Measurements from ENCODE around the gene MAOB. TPM values are rescaled to one million over a fixed set of nuclear protein-coding genes. Genes with fewer than 3 reads are reported as not detected.
A peak's percentile ranks its signal among the peaks of the same experiment; 100 is the strongest.

The MAOB gene
- total RNA-seq, 1 donor from 2014 or later, result 18.9 TPM

- intact Hi-C loops (cut with DNase I), result no loop called here
- no peak for DNase-seq (ENCODE audit: low spot score)
- ATAC-seq, result no peak
These were observed 16.5 kb downstream of the MAOB start for GRCh38 chrX:43865791-43866190.

GRCh38 chrX:43862434-43862833, 19.8 kb downstream of the MAOB start:
- intact Hi-C loops (cut with DNase I), result no loop called here
- ATAC-seq, result no peak
- no peak for DNase-seq (ENCODE audit: low spot score)

GRCh38 chrX:43861750-43862149, 20.5 kb downstream of the MAOB start:
- DNase-seq (ENCODE audit: low spot score) (no peak), ATAC-seq (no peak)
- intact Hi-C loops (cut with DNase I), result no loop called here

- DNase-seq (ENCODE audit: low spot score), result no peak
- ATAC-seq, result peak; percentile 62
- intact Hi-C loops (cut with DNase I), result no loop called here
These were observed 21.4 kb downstream of the MAOB start for GRCh38 chrX:43860646-43861370.

DNA sequence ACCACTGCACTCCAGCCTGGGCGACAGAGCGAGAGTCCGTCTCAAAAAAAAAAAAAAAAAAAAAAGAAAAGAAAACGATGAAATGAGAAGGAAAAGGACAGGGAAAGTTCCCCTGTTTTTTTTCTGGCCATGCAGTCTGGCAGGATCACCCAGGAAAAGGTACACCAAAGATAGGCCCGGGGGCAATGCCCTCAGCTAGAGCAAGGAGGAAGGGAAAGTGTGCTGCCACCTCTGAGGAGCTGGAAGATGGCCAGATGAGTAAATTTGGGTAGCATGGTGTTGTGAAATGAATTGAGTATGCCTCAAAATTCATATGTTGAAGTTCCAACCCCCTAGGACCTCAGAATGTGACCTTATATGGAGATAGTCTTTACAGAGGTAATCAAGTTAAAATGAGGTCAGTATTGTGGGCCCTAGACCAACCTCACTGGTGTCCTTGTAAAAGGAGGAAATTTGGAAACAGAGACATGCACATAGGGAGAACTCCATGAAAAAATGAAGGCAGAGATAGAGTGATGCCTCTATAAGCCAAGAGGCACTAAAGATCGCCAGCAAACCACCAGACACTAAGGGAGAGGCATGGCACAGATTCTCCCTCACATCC, 28.9 kb downstream of the MAOB start:
- no peak for DNase-seq (ENCODE audit: low spot score)
- ATAC-seq, result no peak
- intact Hi-C loops (cut with DNase I), result no loop called here

- ATAC-seq (no peak), DNase-seq (ENCODE audit: low spot score) (no peak)
- intact Hi-C loops (cut with DNase I), result no loop called here
These were observed 31.6 kb downstream of the MAOB start for GRCh38 chrX:43850629-43851028.

DNA sequence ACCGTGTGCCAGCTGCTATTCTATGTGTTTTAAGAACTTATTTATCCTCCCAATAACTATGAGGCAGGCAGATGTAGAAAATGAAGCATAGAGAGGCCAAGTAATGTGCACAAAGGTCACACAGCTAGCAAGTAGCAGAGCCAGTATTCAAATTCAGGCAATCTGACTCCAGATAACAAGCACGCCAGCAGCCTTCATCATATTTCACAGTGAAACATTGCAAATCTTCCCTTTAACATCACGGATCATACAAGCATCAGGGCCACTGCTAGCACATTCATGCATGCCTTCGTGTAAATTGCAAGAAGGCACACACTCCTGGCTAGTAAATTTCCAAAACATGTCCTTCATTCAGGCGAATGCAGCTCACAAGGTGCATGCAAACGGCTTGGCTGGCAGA, 33.1 kb downstream of the MAOB start:
- no peak for DNase-seq (ENCODE audit: low spot score)
- no peak for ATAC-seq
- intact Hi-C loops (cut with DNase I), result no loop called here

DNA sequence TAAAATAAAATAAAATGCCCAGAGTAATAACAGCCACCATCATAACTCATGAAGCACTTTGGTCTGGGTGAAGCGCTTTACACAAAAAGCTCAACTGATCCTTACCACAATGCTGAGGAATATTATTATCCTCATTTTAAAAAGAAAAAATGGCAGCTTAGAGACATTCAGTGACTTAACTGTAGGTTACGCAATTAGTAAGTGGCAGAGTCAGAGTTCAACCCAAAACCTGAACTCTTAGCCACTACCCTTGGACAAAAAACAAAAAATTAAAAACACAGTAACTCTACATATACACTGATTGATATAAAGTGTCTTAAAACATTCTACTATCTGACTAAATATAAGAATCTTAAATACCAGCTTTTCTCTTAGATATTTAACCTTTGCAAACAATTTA, 34.9 kb downstream of the MAOB start:
- DNase-seq (ENCODE audit: low spot score), result no peak
- no peak for ATAC-seq
- intact Hi-C loops (cut with DNase I), result no loop called here

DNA sequence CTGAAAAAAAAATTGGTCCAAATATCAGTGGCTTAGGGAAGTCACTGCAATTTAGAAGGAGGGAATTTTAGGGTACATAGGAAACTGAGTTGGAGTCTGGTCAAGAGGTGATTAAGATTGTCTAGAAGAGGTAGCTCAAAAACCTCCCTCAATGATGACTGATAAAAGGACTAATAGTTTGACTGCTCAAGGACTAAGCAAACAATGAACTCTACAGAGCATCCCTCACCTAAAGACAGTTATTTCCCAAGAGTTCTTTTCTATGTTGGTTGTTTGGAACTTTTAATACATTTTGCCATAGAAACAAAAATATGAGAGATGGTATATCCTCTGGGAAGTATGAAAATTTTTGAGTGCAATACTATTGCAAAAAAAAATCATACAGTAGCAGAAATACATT, 35.7 kb downstream of the MAOB start:
- no peak for DNase-seq (ENCODE audit: low spot score)
- intact Hi-C loops (cut with DNase I), result no loop called here
- ATAC-seq, result no peak

GRCh38 chrX:43845776-43846175, 36.5 kb downstream of the MAOB start:
- intact Hi-C loops (cut with DNase I), result no loop called here

GRCh38 chrX:43840265-43840664, 42.0 kb downstream of the MAOB start:
- ATAC-seq, result no peak
- DNase-seq (ENCODE audit: low spot score), result no peak
- intact Hi-C loops (cut with DNase I), result no loop called here

More at GRCh38 chrX:43845776-43846175, 36.5 kb downstream of the MAOB start:
- no peak for DNase-seq (ENCODE audit: low spot score)
- no peak for ATAC-seq

- DNase-seq (ENCODE audit: low spot score) (no peak), ATAC-seq (no peak)
- intact Hi-C loops (cut with DNase I), result loop anchor here (10.0 kb wide), 1 partner anchor 108 kb away; no protein-coding TSS in a partner anchor
These were observed 45.6 kb downstream of the MAOB start for GRCh38 chrX:43836435-43837184.

- DNase-seq (ENCODE audit: low spot score) (no peak), ATAC-seq (no peak)
- intact Hi-C loops (cut with DNase I), result loop anchor here (10.0 kb wide), 1 partner anchor 109 kb away; no protein-coding TSS in a partner anchor
These were observed 46.7 kb downstream of the MAOB start for GRCh38 chrX:43835559-43835958.

- no peak for ATAC-seq
- no peak for DNase-seq (ENCODE audit: low spot score)
- intact Hi-C loops (cut with DNase I), result no loop called here
These were observed 54.5 kb downstream of the MAOB start for GRCh38 chrX:43827791-43828190.

GRCh38 chrX:43822014-43822413, 60.2 kb downstream of the MAOB start:
- DNase-seq (ENCODE audit: low spot score) (no peak), ATAC-seq (no peak)
- intact Hi-C loops (cut with DNase I), result no loop called here

GRCh38 chrX:43817444-43817843, 64.8 kb downstream of the MAOB start:
- ATAC-seq (no peak), DNase-seq (ENCODE audit: low spot score) (no peak)
- intact Hi-C loops (cut with DNase I), result no loop called here

DNA sequence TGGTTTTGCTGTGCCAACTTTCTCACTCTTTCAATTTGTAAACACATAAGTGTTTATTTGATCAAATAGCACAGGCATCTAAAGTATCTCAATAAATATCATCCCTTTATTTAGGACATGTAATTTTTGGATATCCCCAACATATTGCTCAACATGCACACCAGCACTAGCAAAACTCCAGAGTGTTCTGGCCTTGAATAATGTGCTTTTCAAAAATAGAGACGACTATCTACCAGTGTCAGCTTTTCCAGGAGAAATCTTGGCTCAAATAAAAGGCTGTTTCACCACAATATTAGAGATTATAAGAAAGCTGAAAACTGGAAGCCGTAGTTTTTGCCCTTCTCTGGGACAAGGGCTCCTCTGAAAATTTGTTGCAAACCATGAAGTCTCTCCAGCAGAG, 67.0 kb downstream of the MAOB start:
- intact Hi-C loops (cut with DNase I), result no loop called here
- DNase-seq (ENCODE audit: low spot score) (no peak), ATAC-seq (peak; percentile 83)

- DNase-seq (ENCODE audit: low spot score) (no peak), ATAC-seq (peak; percentile 29)
- intact Hi-C loops (cut with DNase I), result no loop called here
These were observed 68.4 kb downstream of the MAOB start for GRCh38 chrX:43813898-43814297.

DNA sequence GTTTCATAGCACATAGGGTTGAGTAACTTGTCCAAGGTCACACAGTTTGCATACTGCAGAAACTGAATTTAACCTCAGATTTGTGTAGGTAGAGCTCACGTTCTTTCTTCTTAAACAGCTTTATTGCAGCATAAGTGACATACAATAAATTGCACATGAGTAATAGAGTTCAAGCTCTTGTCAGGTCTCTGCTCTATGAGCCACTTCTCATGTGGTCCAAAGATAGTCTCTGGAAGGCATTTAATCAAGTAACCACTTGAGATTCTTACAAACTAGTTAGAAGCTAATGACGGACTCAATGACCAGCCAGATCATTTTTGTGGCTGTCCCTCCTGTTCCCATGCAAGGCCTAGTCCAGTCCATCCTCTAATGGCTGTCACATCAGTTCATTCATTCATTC, 68.9 kb downstream of the MAOB start:
- DNase-seq (ENCODE audit: low spot score) (no peak), ATAC-seq (no peak)
- intact Hi-C loops (cut with DNase I), result no loop called here

- intact Hi-C loops (cut with DNase I), result no loop called here
- DNase-seq (ENCODE audit: low spot score), result no peak
- ATAC-seq, result peak; percentile 90
These were observed 72.8 kb downstream of the MAOB start for GRCh38 chrX:43809463-43809862.

Data from sciatic nerve (tissue), 2 donors.